ENCODE results near the gene DUSP18.

Gene DUSP18

GRCh38 chr22:30675436-30675835 is 7.8 kb upstream of the DUSP18 start:
- no peak for DNase-seq (ENCODE audit: low spot score)
- Histone ChIP-seq H3K4me3 (ENCODE audit: severe bottlenecking) (no peak overlapping the region), H3K9me3 (ENCODE audit: severe bottlenecking) (no peaks in the 10 kb centered on the region), H3K27ac (ENCODE audit: poor library complexity, severe bottlenecking) (no peak overlapping the region), H3K27me3 (ENCODE audit: insufficient read depth, poor library complexity, severe bottlenecking) (no peaks in the 10 kb centered on the region), H3K36me3 (ENCODE audit: low read depth) (no peaks in the 10 kb centered on the region), H3K4me1 (ENCODE audit: insufficient read depth, poor library complexity, severe bottlenecking) (no peaks in the 10 kb centered on the region)
- TF ChIP-seq CTCF (IDR thresholded peaks at IDR 0.05; ENCODE audit: poor library complexity, severe bottlenecking): no peak
- ATAC-seq (ENCODE audit: low read depth): no peak

- TF ChIP-seq CTCF (IDR thresholded peaks at IDR 0.05; ENCODE audit: poor library complexity, severe bottlenecking): no peak
- H3K27me3 ChIP-seq (ENCODE audit: insufficient read depth, poor library complexity, severe bottlenecking): no peaks in the 10 kb centered on the region
- ATAC-seq (ENCODE audit: low read depth): no peak
- no peak overlapping the region for H3K27ac ChIP-seq (ENCODE audit: poor library complexity, severe bottlenecking)
- no peaks in the 10 kb centered on the region for H3K4me1 ChIP-seq (ENCODE audit: insufficient read depth, poor library complexity, severe bottlenecking)
- DNase-seq (ENCODE audit: low spot score): no peak
- no peak overlapping the region for H3K4me3 ChIP-seq (ENCODE audit: severe bottlenecking)
- H3K9me3 ChIP-seq (ENCODE audit: severe bottlenecking): no peaks in the 10 kb centered on the region
- H3K36me3 ChIP-seq (ENCODE audit: low read depth): no peaks in the 10 kb centered on the region
These were observed 6.8 kb upstream of the DUSP18 start for GRCh38 chr22:30674482-30674881.

GRCh38 chr22:30673136-30673535 is 5.5 kb upstream of the DUSP18 start:
- no peaks in the 10 kb centered on the region for H3K27me3 ChIP-seq (ENCODE audit: insufficient read depth, poor library complexity, severe bottlenecking)
- TF ChIP-seq CTCF (IDR thresholded peaks at IDR 0.05; ENCODE audit: poor library complexity, severe bottlenecking): no peak
- no peak overlapping the region for H3K4me3 ChIP-seq (ENCODE audit: severe bottlenecking)
- H3K9me3 ChIP-seq (ENCODE audit: severe bottlenecking): no peaks in the 10 kb centered on the region
- no peaks in the 10 kb centered on the region for H3K4me1 ChIP-seq (ENCODE audit: insufficient read depth, poor library complexity, severe bottlenecking)
- ATAC-seq (ENCODE audit: low read depth): no peak
- no peak for DNase-seq (ENCODE audit: low spot score)
- no peaks in the 10 kb centered on the region for H3K36me3 ChIP-seq (ENCODE audit: low read depth)
- no peak overlapping the region for H3K27ac ChIP-seq (ENCODE audit: poor library complexity, severe bottlenecking)

- TF ChIP-seq CTCF (IDR thresholded peaks at IDR 0.05; ENCODE audit: poor library complexity, severe bottlenecking): no peak
- Histone ChIP-seq H3K4me1 (ENCODE audit: insufficient read depth, poor library complexity, severe bottlenecking) (no peaks in the 10 kb centered on the region), H3K4me3 (ENCODE audit: severe bottlenecking) (no peak overlapping the region), H3K27ac (ENCODE audit: poor library complexity, severe bottlenecking) (no peak overlapping the region), H3K36me3 (ENCODE audit: low read depth) (no peaks in the 10 kb centered on the region), H3K9me3 (ENCODE audit: severe bottlenecking) (no peaks in the 10 kb centered on the region), H3K27me3 (ENCODE audit: insufficient read depth, poor library complexity, severe bottlenecking) (no peaks in the 10 kb centered on the region)
- no peak for ATAC-seq (ENCODE audit: low read depth)
- no peak for DNase-seq (ENCODE audit: low spot score)
These were observed 3.4 kb upstream of the DUSP18 start for GRCh38 chr22:30671071-30671470.

- Histone ChIP-seq H3K27ac (ENCODE audit: poor library complexity, severe bottlenecking) (no peak overlapping the region), H3K4me1 (ENCODE audit: insufficient read depth, poor library complexity, severe bottlenecking) (no peaks in the 10 kb centered on the region), H3K27me3 (ENCODE audit: insufficient read depth, poor library complexity, severe bottlenecking) (no peaks in the 10 kb centered on the region), H3K4me3 (ENCODE audit: severe bottlenecking) (peak overlapping the region; percentile 57), H3K9me3 (ENCODE audit: severe bottlenecking) (no peaks in the 10 kb centered on the region), H3K36me3 (ENCODE audit: low read depth) (no peaks in the 10 kb centered on the region)
- TF ChIP-seq CTCF (IDR thresholded peaks at IDR 0.05; ENCODE audit: poor library complexity, severe bottlenecking): no peak
- no peak for DNase-seq (ENCODE audit: low spot score)
- no peak for ATAC-seq (ENCODE audit: low read depth)
These were observed 673 bp upstream of the DUSP18 start for GRCh38 chr22:30668386-30668710.

Data from RWPE2 (cell line).